HG03432 (cell line): ENCODE data around the gene INSL3.
"Not testable (repeated sequence)": the region's sequence is repeated elsewhere in the genome, so short reads cannot be mapped to it uniquely, and the experiment has no call there.

Experiments used
- ATAC-seq: cut with Tn5 transposase; IDR thresholded peaks from one replicate; pipeline ENCODE4 v1.9.1; 2021; ENCODE audit warnings: mild to moderate bottlenecking, moderate library complexity; ENCODE audit not compliant: unreplicated experiment

INSL3 gene

GRCh38 chr19:17790059-17790780, 31.1 kb downstream of the INSL3 start:
- ATAC-seq = no peak

GRCh38 chr19:17788632-17789031, 32.7 kb downstream of the INSL3 start:
- no peak for ATAC-seq

- ATAC-seq = no peak
Measured at GRCh38 chr19:17787274-17787913, 33.9 kb downstream of the INSL3 start.

GRCh38 chr19:17784201-17785008, 36.9 kb downstream of the INSL3 start:
- no peak for ATAC-seq

GRCh38 chr19:17783721-17784120, 37.6 kb downstream of the INSL3 start:
- not testable (repeated sequence) for ATAC-seq

GRCh38 chr19:17780781-17781180, 40.5 kb downstream of the INSL3 start:
- ATAC-seq = no peak

- no peak for ATAC-seq
Measured at GRCh38 chr19:17778968-17779929, 42.1 kb downstream of the INSL3 start.

GRCh38 chr19:17778251-17778967, 42.9 kb downstream of the INSL3 start:
- ATAC-seq = no peak

GRCh38 chr19:17777840-17778239, 43.5 kb downstream of the INSL3 start:
- not testable (repeated sequence) for ATAC-seq

GRCh38 chr19:17775991-17776803, 45.1 kb downstream of the INSL3 start:
- peak; percentile 73 for ATAC-seq

GRCh38 chr19:17775245-17775927, 45.9 kb downstream of the INSL3 start:
- ATAC-seq = no peak

GRCh38 chr19:17772172-17772571, 49.1 kb downstream of the INSL3 start:
- ATAC-seq = no peak

- ATAC-seq = no peak
Measured at GRCh38 chr19:17770613-17771012, 50.7 kb downstream of the INSL3 start.

GRCh38 chr19:17767559-17767958, 53.8 kb downstream of the INSL3 start:
- no peak for ATAC-seq

GRCh38 chr19:17766543-17767131, 54.7 kb downstream of the INSL3 start:
- ATAC-seq = no peak
